SK-N-SH (cell line): Measurements from ENCODE around the gene ZNF385C. TPM values are rescaled to one million over a fixed set of nuclear protein-coding genes. Genes with fewer than 3 reads are reported as not detected.
A peak's percentile ranks its signal among the peaks of the same experiment; 100 is the strongest.

Experiments
- CTCF ChIA-PET: fragments of 300-600, 350-600 bp; formaldehyde crosslinking; extraction: SDS; loops from one replicate; lab custom pipeline; 2021; lab: Yijun Ruan, JAX
- POLR2A ChIA-PET: fragments of 350-600 bp; sonication (Branson Sonifier 250); formaldehyde crosslinking; extraction: SDS; loops from one replicate; lab custom pipeline; 2020; ENCODE audit warnings: antibody characterized with exemption, inconsistent platforms; lab: Yijun Ruan, JAX
- DNase-seq: peaks from one replicate; pipeline ENCODE4 v3.0.0; 2012
- H2AFZ ChIP-seq: fragments of 200-600 bp; sonication (generic); 2 replicates; pipeline ENCODE4 v1.8.1; 2016; ENCODE audit warnings: antibody characterized with exemption, mild to moderate bottlenecking, low read depth
- H3F3A ChIP-seq: fragments of 200-600 bp; sonication (generic); replicated peaks from 2 replicates; pipeline ENCODE3; 2016; ENCODE audit warnings: antibody characterized with exemption, mild to moderate bottlenecking; ENCODE audit not compliant: insufficient read depth
- H3K27ac ChIP-seq, 2 experiments: fragments of 200-500 bp in 1 of 2; fragments of 200-600 bp in 1 of 2; sonication (Bioruptor generic) in 1 of 2; sonication (generic), shearing (Covaris generic) in 1 of 2; 2 replicates each; pipeline versions ENCODE4 v1.5.1 to v1.6.1; 2014 to 2016; ENCODE audit warnings: low read depth in 2 of 2, inconsistent platforms in 1 of 2, low read length in 1 of 2, mild to moderate bottlenecking in 1 of 2, mixed read lengths in 1 of 2
- H3K27me3 ChIP-seq: fragments of 200-600 bp; sonication (generic), shearing (Covaris generic); 2 replicates; pipeline ENCODE4 v1.6.1; 2016; ENCODE audit warnings: mixed run types; ENCODE audit not compliant: insufficient read depth
- H3K36me3 ChIP-seq, 2 experiments: fragments of 200-500 bp in 1 of 2; fragments of 200-600 bp in 1 of 2; sonication (Bioruptor generic) in 1 of 2; sonication (generic) in 1 of 2; replicated peaks in 1 of 2; 2 replicates each; pipeline versions ENCODE3 to v1.5.1; 2014 to 2016; ENCODE audit warnings: low read length in 1 of 2, mild to moderate bottlenecking in 1 of 2; ENCODE audit not compliant: insufficient read depth in 2 of 2, control insufficient read depth in 1 of 2
- H3K4me1 ChIP-seq, 2 experiments: fragments of 200-500 bp in 1 of 2; fragments of 200-600 bp in 1 of 2; sonication (Bioruptor generic) in 1 of 2; sonication (generic), shearing (Covaris generic) in 1 of 2; 2 replicates each; pipeline versions ENCODE4 v1.5.1 to v1.6.1; 2014 to 2016; ENCODE audit warnings: low read depth in 1 of 2, low read length in 1 of 2, mixed run types in 1 of 2; ENCODE audit not compliant: insufficient read depth in 2 of 2, control insufficient read depth in 1 of 2
- H3K4me2 ChIP-seq: fragments of 200-600 bp; sonication (generic), shearing (Covaris generic); 2 replicates; pipeline ENCODE4 v1.6.1; 2017; ENCODE audit warnings: mixed run types
- H3K4me3 ChIP-seq, 2 experiments: fragments of 200-500 bp in 1 of 2; fragments of 200-600 bp in 1 of 2; sonication (Bioruptor generic) in 1 of 2; sonication (generic), shearing (Covaris generic) in 1 of 2; 2 replicates each; pipeline versions ENCODE4 v1.5.1 to v1.8.1; 2014 to 2016; ENCODE audit warnings: low read depth in 2 of 2, inconsistent platforms in 1 of 2, low read length in 1 of 2, mild to moderate bottlenecking in 1 of 2, mixed read lengths in 1 of 2, moderate library complexity in 1 of 2
- H3K79me2 ChIP-seq: fragments of 200-600 bp; sonication (generic); 2 replicates; pipeline ENCODE4 v1.8.1; 2017; ENCODE audit warnings: mild to moderate bottlenecking; ENCODE audit not compliant: insufficient read depth
- H3K9ac ChIP-seq: fragments of 200-600 bp; sonication (generic); 2 replicates; pipeline ENCODE4 v1.6.1; 2017; ENCODE audit warnings: mixed run types
- H3K9me2 ChIP-seq: fragments of 200-600 bp; sonication (generic); 2 replicates; pipeline ENCODE4 v1.6.1; 2017; ENCODE audit warnings: mixed run types
- H3K9me3 ChIP-seq: fragments of 200-600 bp; sonication (generic); 2 replicates; pipeline ENCODE4 v1.6.1; 2017; ENCODE audit warnings: mixed run types, mild to moderate bottlenecking, moderate library complexity
- H4K20me1 ChIP-seq: fragments of 200-600 bp; sonication (generic); 2 replicates; pipeline ENCODE4 v1.6.1; 2017; ENCODE audit warnings: mild to moderate bottlenecking, mixed run types; ENCODE audit not compliant: insufficient read depth
- CHD2 ChIP-seq: fragments of 150-350 bp; IDR thresholded peaks from 2 replicates; pipeline ENCODE4 v1.6.1; 2018; ENCODE audit warnings: low read length; ENCODE audit not compliant: partially characterized antibody
- ELF1 ChIP-seq: IDR thresholded peaks from 2 replicates; pipeline ENCODE4 v1.4.0; 2012
- EP300 ChIP-seq, 2 experiments: IDR thresholded peaks; 2 replicates each; pipeline versions ENCODE4 v1.4.0 to v1.6.1; 2012; ENCODE audit warnings: borderline replicate concordance in 1 of 2, low read depth in 1 of 2, low read length in 1 of 2
- FOXJ3 ChIP-seq: sonication (generic); formaldehyde crosslinking; IDR thresholded peaks from 2 replicates; pipeline ENCODE4 v1.5.1; 2020; ENCODE audit warnings: mild to moderate bottlenecking, missing genetic modification reagents
- FOXM1 ChIP-seq: IDR thresholded peaks from 2 replicates; pipeline ENCODE4 v1.4.0; 2012; ENCODE audit warnings: low read depth, mild to moderate bottlenecking
- GABPA ChIP-seq: IDR thresholded peaks from 2 replicates; pipeline ENCODE4 v1.4.0; 2012; ENCODE audit warnings: low read depth, mild to moderate bottlenecking
- RXRA ChIP-seq: IDR thresholded peaks from 2 replicates; pipeline ENCODE4 v1.4.0; 2012; ENCODE audit warnings: low read depth, mild to moderate bottlenecking, borderline replicate concordance
- SIN3A ChIP-seq: IDR thresholded peaks from 2 replicates; pipeline ENCODE4 v1.6.1; 2012; ENCODE audit warnings: low read depth, mild to moderate bottlenecking, low read length, moderate library complexity, borderline replicate concordance
- TCF12 ChIP-seq: IDR thresholded peaks from 2 replicates; pipeline ENCODE4 v1.4.0; 2012
- USF1 ChIP-seq: IDR thresholded peaks from 2 replicates; pipeline ENCODE4 v1.4.0; 2012; ENCODE audit warnings: low read depth, borderline replicate concordance
- WGBS: methylation state at CpG from one replicate; pipeline ENCODE4 v1.1.6; 2017; ENCODE audit warnings: low lambda C conversion rate; 5-methylcytosine and 5-hydroxymethylcytosine counted together
- polyA plus RNA-seq, 3 experiments: library from polyadenylated mRNA; depleted of rRNA; stranded (reverse); fragments of >200 nt; gene quantifications; 2 replicates each; pipeline ENCODE4 v1.2.3, GENCODE V29; 2012
- TF ChIP-seq, protein P1 (sequence below): fragments of 200-600 bp; sonication (generic); IDR thresholded peaks from 2 replicates; pipeline ENCODE4 v1.6.1; 2017; ENCODE audit warnings: antibody characterized with exemption, mild to moderate bottlenecking, moderate library complexity
- TF ChIP-seq, protein P2 (sequence below): IDR thresholded peaks from 2 replicates; pipeline ENCODE4 v1.4.0; 2012; ENCODE audit warnings: low read depth, borderline replicate concordance
- TF ChIP-seq, protein P3 (sequence below): IDR thresholded peaks from 2 replicates; pipeline ENCODE4 v1.4.0; 2012; ENCODE audit warnings: low read depth
- TF ChIP-seq, protein P4 (sequence below): IDR thresholded peaks from 2 replicates; pipeline ENCODE4 v1.6.1; 2012; ENCODE audit warnings: mild to moderate bottlenecking, low read depth, low read length, moderate library complexity

Gene ZNF385C
- polyA plus RNA-seq, 1 of the 3 experiments (the other 2 are of a cell fraction): 0.05 TPM

- Histone ChIP-seq H3K9me3 (no peaks in the 10 kb centered on the region), H3K27ac (no peak overlapping the region), H4K20me1 (no peaks in the 10 kb centered on the region), H3K36me3 (no peaks in the 10 kb centered on the region), H3K9me2 (no peaks in the 10 kb centered on the region), H3K27me3 (no peaks in the 10 kb centered on the region), H2AFZ (0 out of 2 replicates have a peak overlapping the region, but pooled peaks have one; percentile 51), H3K4me1 (peaks cover 0 to 12% of the 10 kb centered on the region in 2 experiments; a peak in 1 of 4 replicates), H3F3A (peaks cover 6% of the 10 kb centered on the region), H3K79me2 (no peaks in the 10 kb centered on the region), H3K9ac (no peak overlapping the region), H3K4me2 (peak overlapping the region; percentile 52), H3K4me3 (peak overlapping the region in 1 of 2 experiments; percentile 42; a peak in 1 of 4 replicates)
- CTCF ChIA-PET: interaction anchor here (0.6 to 4.5 kb wide), 17 partner anchors 9 to 112 kb away, joined by 3 to 20 read pairs (median 5); partner anchors contain the start of gene NKIRAS2
- POLR2A ChIA-PET: no interaction called here
- WGBS: 42% methylated on average over 3 of the region's 3 CpGs
- no peak for DNase-seq
- TF ChIP-seq EP300 (IDR thresholded peaks at IDR 0.05; ENCODE audit: borderline replicate concordance in 1 of 2, low read depth in 1 of 2, low read length in 1 of 2): no peak
- TF ChIP-seq USF1: no peak
- TF ChIP-seq FOXM1: no peak
- TF ChIP-seq RXRA: no peak
- no peak for TF ChIP-seq FOXJ3
- TF ChIP-seq GABPA: no peak
- TF ChIP-seq, protein P1, sequence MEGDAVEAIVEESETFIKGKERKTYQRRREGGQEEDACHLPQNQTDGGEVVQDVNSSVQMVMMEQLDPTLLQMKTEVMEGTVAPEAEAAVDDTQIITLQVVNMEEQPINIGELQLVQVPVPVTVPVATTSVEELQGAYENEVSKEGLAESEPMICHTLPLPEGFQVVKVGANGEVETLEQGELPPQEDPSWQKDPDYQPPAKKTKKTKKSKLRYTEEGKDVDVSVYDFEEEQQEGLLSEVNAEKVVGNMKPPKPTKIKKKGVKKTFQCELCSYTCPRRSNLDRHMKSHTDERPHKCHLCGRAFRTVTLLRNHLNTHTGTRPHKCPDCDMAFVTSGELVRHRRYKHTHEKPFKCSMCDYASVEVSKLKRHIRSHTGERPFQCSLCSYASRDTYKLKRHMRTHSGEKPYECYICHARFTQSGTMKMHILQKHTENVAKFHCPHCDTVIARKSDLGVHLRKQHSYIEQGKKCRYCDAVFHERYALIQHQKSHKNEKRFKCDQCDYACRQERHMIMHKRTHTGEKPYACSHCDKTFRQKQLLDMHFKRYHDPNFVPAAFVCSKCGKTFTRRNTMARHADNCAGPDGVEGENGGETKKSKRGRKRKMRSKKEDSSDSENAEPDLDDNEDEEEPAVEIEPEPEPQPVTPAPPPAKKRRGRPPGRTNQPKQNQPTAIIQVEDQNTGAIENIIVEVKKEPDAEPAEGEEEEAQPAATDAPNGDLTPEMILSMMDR: no peak
- TF ChIP-seq TCF12: no peak
- no peak for TF ChIP-seq CHD2
- no peak for TF ChIP-seq ELF1
- TF ChIP-seq, protein P2, sequence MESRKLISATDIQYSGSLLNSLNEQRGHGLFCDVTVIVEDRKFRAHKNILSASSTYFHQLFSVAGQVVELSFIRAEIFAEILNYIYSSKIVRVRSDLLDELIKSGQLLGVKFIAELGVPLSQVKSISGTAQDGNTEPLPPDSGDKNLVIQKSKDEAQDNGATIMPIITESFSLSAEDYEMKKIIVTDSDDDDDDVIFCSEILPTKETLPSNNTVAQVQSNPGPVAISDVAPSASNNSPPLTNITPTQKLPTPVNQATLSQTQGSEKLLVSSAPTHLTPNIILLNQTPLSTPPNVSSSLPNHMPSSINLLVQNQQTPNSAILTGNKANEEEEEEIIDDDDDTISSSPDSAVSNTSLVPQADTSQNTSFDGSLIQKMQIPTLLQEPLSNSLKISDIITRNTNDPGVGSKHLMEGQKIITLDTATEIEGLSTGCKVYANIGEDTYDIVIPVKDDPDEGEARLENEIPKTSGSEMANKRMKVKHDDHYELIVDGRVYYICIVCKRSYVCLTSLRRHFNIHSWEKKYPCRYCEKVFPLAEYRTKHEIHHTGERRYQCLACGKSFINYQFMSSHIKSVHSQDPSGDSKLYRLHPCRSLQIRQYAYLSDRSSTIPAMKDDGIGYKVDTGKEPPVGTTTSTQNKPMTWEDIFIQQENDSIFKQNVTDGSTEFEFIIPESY: no peak
- no peak for TF ChIP-seq SIN3A
- TF ChIP-seq, protein P3, sequence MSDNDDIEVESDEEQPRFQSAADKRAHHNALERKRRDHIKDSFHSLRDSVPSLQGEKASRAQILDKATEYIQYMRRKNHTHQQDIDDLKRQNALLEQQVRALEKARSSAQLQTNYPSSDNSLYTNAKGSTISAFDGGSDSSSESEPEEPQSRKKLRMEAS: no peak
- TF ChIP-seq, protein P4, sequence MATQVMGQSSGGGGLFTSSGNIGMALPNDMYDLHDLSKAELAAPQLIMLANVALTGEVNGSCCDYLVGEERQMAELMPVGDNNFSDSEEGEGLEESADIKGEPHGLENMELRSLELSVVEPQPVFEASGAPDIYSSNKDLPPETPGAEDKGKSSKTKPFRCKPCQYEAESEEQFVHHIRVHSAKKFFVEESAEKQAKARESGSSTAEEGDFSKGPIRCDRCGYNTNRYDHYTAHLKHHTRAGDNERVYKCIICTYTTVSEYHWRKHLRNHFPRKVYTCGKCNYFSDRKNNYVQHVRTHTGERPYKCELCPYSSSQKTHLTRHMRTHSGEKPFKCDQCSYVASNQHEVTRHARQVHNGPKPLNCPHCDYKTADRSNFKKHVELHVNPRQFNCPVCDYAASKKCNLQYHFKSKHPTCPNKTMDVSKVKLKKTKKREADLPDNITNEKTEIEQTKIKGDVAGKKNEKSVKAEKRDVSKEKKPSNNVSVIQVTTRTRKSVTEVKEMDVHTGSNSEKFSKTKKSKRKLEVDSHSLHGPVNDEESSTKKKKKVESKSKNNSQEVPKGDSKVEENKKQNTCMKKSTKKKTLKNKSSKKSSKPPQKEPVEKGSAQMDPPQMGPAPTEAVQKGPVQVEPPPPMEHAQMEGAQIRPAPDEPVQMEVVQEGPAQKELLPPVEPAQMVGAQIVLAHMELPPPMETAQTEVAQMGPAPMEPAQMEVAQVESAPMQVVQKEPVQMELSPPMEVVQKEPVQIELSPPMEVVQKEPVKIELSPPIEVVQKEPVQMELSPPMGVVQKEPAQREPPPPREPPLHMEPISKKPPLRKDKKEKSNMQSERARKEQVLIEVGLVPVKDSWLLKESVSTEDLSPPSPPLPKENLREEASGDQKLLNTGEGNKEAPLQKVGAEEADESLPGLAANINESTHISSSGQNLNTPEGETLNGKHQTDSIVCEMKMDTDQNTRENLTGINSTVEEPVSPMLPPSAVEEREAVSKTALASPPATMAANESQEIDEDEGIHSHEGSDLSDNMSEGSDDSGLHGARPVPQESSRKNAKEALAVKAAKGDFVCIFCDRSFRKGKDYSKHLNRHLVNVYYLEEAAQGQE: no peak
Measured at GRCh38 chr17:42071810-42072209, 26.5 kb downstream of the ZNF385C start.
